B cell (primary cell): ENCODE results near the gene OTULIN. TPM values are rescaled to one million over a fixed set of nuclear protein-coding genes. Genes with fewer than 3 reads are reported as not detected.

Experiments used
- ATAC-seq: fragments of 200-7000 bp; cut with Tn5 transposase; one replicate; pipeline ENCODE4 v1.10.0; 2021; ENCODE audit warnings: low read depth, mild to moderate bottlenecking, moderate number of reproducible peaks, moderate library complexity
- CTCF ChIA-PET: fragments of 350-600 bp; sonication (Branson Sonifier 250); formaldehyde crosslinking; loops from one replicate; lab custom pipeline; 2021; ENCODE audit warnings: antibody characterized with exemption, inconsistent platforms; lab: Charles Lee
- POLR2A ChIA-PET: fragments of 350-600 bp; sonication (Branson Sonifier 250); formaldehyde crosslinking; loops from one replicate; lab custom pipeline; 2021; ENCODE audit warnings: antibody characterized with exemption; lab: Charles Lee
- DNase-seq: peaks from one replicate; pipeline ENCODE4 v3.0.0; 2013
- H2AFZ ChIP-seq: 2 replicates; pipeline ENCODE4 v1.6.1; 2012; ENCODE audit warnings: mild to moderate bottlenecking, low read depth, low read length; ENCODE audit not compliant: insufficient read depth, poor library complexity, severe bottlenecking
- H3K27ac ChIP-seq, 2 donors: 1 replicate in 1 of 2; 2 replicates in 1 of 2; pipeline ENCODE4 v1.5.1; 2012 to 2013; ENCODE audit warnings: low read length in 2 of 2, mild to moderate bottlenecking in 2 of 2, moderate library complexity in 1 of 2
- H3K27me3 ChIP-seq, 4 experiments: fragments of 200-600 bp in 1 of 4; sonication (generic) in 1 of 4; replicated peaks in 1 of 4; 1 replicate in 2 of 4; 2 replicates in 2 of 4; pipeline versions ENCODE4 v1.6.1 to v1.7.0; 2013 to 2016; ENCODE audit warnings: low read length in 3 of 4, mild to moderate bottlenecking in 2 of 4, mixed read lengths in 1 of 4, moderate library complexity in 1 of 4; ENCODE audit not compliant: insufficient read depth in 4 of 4, control insufficient read depth in 3 of 4; ENCODE audit errors: control extremely low read depth in 1 of 4
- H3K36me3 ChIP-seq, 2 experiments: replicated peaks in 1 of 2; 1 replicate in 1 of 2; 2 replicates in 1 of 2; pipeline versions ENCODE4 v1.6.1 to v1.7.1; 2013; ENCODE audit warnings: low read length in 1 of 2; ENCODE audit not compliant: insufficient read depth in 2 of 2, control insufficient read depth in 1 of 2; ENCODE audit errors: control extremely low read depth in 1 of 2, extremely low read depth in 1 of 2
- H3K4me1 ChIP-seq, 2 donors: fragments of 200-600 bp in 1 of 2; sonication (generic) in 1 of 2; 1 replicate in 1 of 2; 2 replicates in 1 of 2; pipeline versions ENCODE4 v1.5.1 to v1.6.1; 2013 to 2017; ENCODE audit warnings: low read length in 2 of 2; ENCODE audit not compliant: control insufficient read depth in 2 of 2, insufficient read depth in 2 of 2
- H3K4me2 ChIP-seq: replicated peaks from 2 replicates; pipeline ENCODE3; 2012; ENCODE audit warnings: mild to moderate bottlenecking, low read depth, low read length; ENCODE audit not compliant: poor library complexity, severe bottlenecking
- H3K4me3 ChIP-seq, 5 experiments: fragments of 200-600 bp in 1 of 5; sonication (generic) in 1 of 5; 1 replicate in 3 of 5; 2 replicates in 2 of 5; pipeline versions ENCODE4 v1.5.1 to v1.7.0; 2011 to 2016; ENCODE audit warnings: low read length in 4 of 5, mild to moderate bottlenecking in 4 of 5, low read depth in 2 of 5, control low read depth in 1 of 5, moderate library complexity in 1 of 5; ENCODE audit not compliant: insufficient read depth in 1 of 5; ENCODE audit errors: control extremely low read depth in 1 of 5, extremely low read depth in 1 of 5
- H3K79me2 ChIP-seq: fragments of 200-600 bp; sonication (generic); one replicate; pipeline ENCODE4 v1.6.0; 2016; ENCODE audit warnings: low read length; ENCODE audit not compliant: control insufficient read depth, insufficient read depth
- H3K9ac ChIP-seq: fragments of 200-600 bp; sonication (generic); 2 replicates; pipeline ENCODE4 v1.6.1; 2017; ENCODE audit warnings: mild to moderate bottlenecking, low read length, moderate library complexity
- H3K9me3 ChIP-seq, 3 donors: one replicate each; pipeline versions ENCODE4 v1.6.1 to v1.7.1; 2013; ENCODE audit warnings: low read length in 2 of 3; ENCODE audit not compliant: control insufficient read depth in 2 of 3, insufficient read depth in 1 of 3; ENCODE audit errors: control extremely low read depth in 1 of 3
- H4K20me1 ChIP-seq: 2 replicates; pipeline ENCODE4 v1.6.0; 2012; ENCODE audit warnings: mild to moderate bottlenecking, low read length; ENCODE audit not compliant: insufficient read depth, control insufficient read depth, poor library complexity, severe bottlenecking
- H3K27ac Mint-ChIP-seq: one replicate; pipeline ENCODE4 v1.8.0; 2021; ENCODE audit warnings: mixed read lengths
- H3K27me3 Mint-ChIP-seq: one replicate; pipeline ENCODE4 v1.8.0; 2021; ENCODE audit warnings: mixed read lengths
- H3K4me1 Mint-ChIP-seq: one replicate; pipeline ENCODE4 v1.8.0; 2021; ENCODE audit warnings: mixed read lengths
- H3K4me3 Mint-ChIP-seq: one replicate; pipeline ENCODE4 v1.8.0; 2021; ENCODE audit warnings: mixed read lengths
- H3K9me3 Mint-ChIP-seq: one replicate; pipeline ENCODE4 v1.8.0; 2022; ENCODE audit warnings: mixed read lengths; ENCODE audit not compliant: insufficient read depth
- CTCF ChIP-seq: fragments of 200-600 bp; IDR thresholded peaks from one replicate; pipeline ENCODE4 v1.8.0; 2022; ENCODE audit warnings: antibody characterized with exemption, mild to moderate bottlenecking
- EZH2 ChIP-seq: IDR thresholded peaks from 2 replicates; pipeline ENCODE4 v1.6.1; 2012; ENCODE audit warnings: borderline replicate concordance, low read depth, mild to moderate bottlenecking, moderate library complexity, low read length; ENCODE audit not compliant: insufficient read depth, poor library complexity, severe bottlenecking
- WGBS: methylation state at CpG from one replicate; pipeline ENCODE4 v1.1.5; 2013; ENCODE audit warnings: missing lambda C conversion rate; ENCODE audit not compliant: insufficient coverage; 5-methylcytosine and 5-hydroxymethylcytosine counted together
- intact Hi-C: fragments of 100-400 bp; cut with micrococcal nuclease; formaldehyde crosslinking; loops from one replicate; pipeline ENCODE4 v1.10.0; 2022
- polyA plus RNA-seq: library from polyadenylated mRNA; depleted of rRNA; stranded (reverse); fragments of >200 nt; gene quantifications from 2 replicates; pipeline ENCODE4 v1.2.3, GENCODE V29; 2012
- total RNA-seq, 2 donors: library from RNA; stranded (reverse); fragments of 120-200 nt in 1 of 2; gene quantifications; 1 replicate in 1 of 2; 2 replicates in 1 of 2; pipeline versions ENCODE4 v1.2.3 to v1.2.4, GENCODE V29; 2013 to 2022

OTULIN gene
- total and polyA plus RNA-seq, 2 donors (not counting 1 experiment from before 2014, with no cell fraction given): 8.4 to 64.4 TPM

- Histone ChIP-seq H3K36me3 (peaks cover 0 to 12% of the 10 kb centered on the region in 2 experiments), H3K27me3 (no peaks in the 10 kb centered on the region), H3K9ac (no peak overlapping the region), H3K4me2 (no peak overlapping the region), H3K27ac (no peak overlapping the region), H2AFZ (no peak overlapping the region), H4K20me1 (no peaks in the 10 kb centered on the region), H3K4me3 (no peak overlapping the region), H3K9me3 (no peaks in the 10 kb centered on the region), H3K79me2 (no peaks in the 10 kb centered on the region), H3K4me1 (peaks cover 0 to 11% of the 10 kb centered on the region in 2 donors)
- ATAC-seq (no peak), DNase-seq (no peak)
- WGBS: 100% methylated on average over 3 of the region's 5 CpGs
- TF ChIP-seq CTCF (no peak), EZH2 (no peak)
- ChIA-PET POLR2A (no interaction called here), CTCF (no interaction called here)
- Mint-ChIP-seq H3K27me3 (no peaks in the 10 kb centered on the region), H3K4me3 (no peak overlapping the region), H3K27ac (no peak overlapping the region), H3K9me3 (no peaks in the 10 kb centered on the region), H3K4me1 (peaks cover 9% of the 10 kb centered on the region)
- intact Hi-C loops: no loop called here
Measured at GRCh38 chr5:14739981-14740380, 75.5 kb downstream of the OTULIN start.

DNA sequence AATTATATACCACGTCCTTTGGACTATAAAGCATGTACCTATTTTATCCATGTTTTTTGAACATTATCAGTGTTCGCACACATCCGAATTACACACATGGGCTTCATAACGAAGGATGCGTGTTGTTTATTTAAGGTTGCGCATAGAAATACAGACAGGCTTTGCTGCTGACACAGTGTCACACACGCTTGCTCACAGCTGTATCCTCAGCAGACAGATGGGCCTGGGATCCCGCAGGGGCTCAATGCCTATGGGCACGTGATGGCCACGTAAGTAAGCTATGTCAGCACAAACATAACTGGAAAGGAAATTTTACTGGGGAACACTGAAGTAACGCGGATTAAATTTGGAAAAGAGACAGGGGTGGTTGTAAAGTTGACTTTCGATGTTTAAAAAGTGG, 76.6 kb downstream of the OTULIN start:
- WGBS: 97% methylated on average over 11 of the region's 13 CpGs
- Mint-ChIP-seq H3K9me3 (no peaks in the 10 kb centered on the region), H3K27ac (no peak overlapping the region), H3K4me1 (peaks cover 21% of the 10 kb centered on the region), H3K4me3 (no peak overlapping the region), H3K27me3 (no peaks in the 10 kb centered on the region)
- no peak overlapping the region for H3K27ac ChIP-seq
- H3K79me2 ChIP-seq: no peaks in the 10 kb centered on the region
- no peak for DNase-seq
- TF ChIP-seq CTCF (no peak), EZH2 (no peak)
- H4K20me1 ChIP-seq: no peaks in the 10 kb centered on the region
- no peaks in the 10 kb centered on the region for H3K9me3 ChIP-seq
- H3K4me2 ChIP-seq: no peak overlapping the region
- intact Hi-C loops: no loop called here
- peaks cover 0 to 15% of the 10 kb centered on the region in 2 experiments for H3K36me3 ChIP-seq
- H3K4me3 ChIP-seq: no peak overlapping the region
- peaks cover 9 to 23% of the 10 kb centered on the region in 2 donors for H3K4me1 ChIP-seq
- ChIA-PET POLR2A (no interaction called here), CTCF (interaction anchor here (1.2 kb wide), 1 partner anchor 55 kb away, joined by 3 read pairs; no protein-coding TSS in a partner anchor)
- H2AFZ ChIP-seq: no peak overlapping the region
- H3K9ac ChIP-seq: no peak overlapping the region
- ATAC-seq: no peak
- H3K27me3 ChIP-seq: no peaks in the 10 kb centered on the region
